ENCODE data around the gene MXRA7. TPM values are rescaled to one million over a fixed set of nuclear protein-coding genes. Genes with fewer than 3 reads are reported as not detected.

MXRA7 gene
- total and polyA plus RNA-seq, 4 donors, result 4.8 to 22.1 (median 11.3) TPM

DNA sequence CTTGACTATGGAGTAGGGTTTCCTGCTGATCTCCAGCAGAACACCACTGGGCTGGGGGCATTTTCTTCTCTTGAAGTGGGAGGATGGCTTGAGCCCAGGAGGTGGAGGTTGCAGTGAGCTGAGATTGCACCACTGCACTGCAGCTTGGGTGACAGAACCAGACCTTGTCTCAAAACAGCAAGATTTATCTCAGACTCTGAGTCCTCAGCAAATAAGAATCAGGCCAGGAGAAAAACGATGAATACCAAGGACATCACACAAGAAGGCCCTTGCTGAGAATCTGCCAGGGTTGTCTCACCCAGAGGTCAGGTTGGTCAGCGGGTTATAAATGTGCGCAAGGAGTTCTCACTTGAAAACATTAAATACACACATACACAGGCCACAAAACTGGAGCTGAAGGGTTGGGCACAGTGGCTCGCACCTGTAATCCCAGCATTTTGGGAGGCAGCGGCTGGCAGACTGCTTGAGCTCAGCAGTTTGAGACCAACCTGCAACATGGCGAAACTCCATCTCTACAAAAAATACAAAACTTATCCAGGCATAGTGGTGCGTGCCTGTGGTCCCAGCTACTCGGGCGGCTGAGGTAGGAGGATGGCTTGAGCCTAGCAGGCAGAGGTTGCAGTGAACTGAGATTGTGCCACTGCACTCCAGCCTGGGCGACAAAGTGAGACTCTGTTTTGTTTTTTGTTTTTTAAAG lies 7.7 kb downstream of the MXRA7 start:
- 86% methylated on average over 10 of the region's 10 CpGs for WGBS
- Histone ChIP-seq H3K27ac (ENCODE audit: low read depth in 1 of 2, low read length in 2 of 2) (no peak overlapping the region), H3K4me1 (ENCODE audit: control insufficient read depth in 4 of 4, insufficient read depth in 4 of 4, low read length in 3 of 4) (no peaks in the 10 kb centered on the region), H3K4me3 (ENCODE audit: low read depth in 1 of 3, low read length in 3 of 3) (no peak overlapping the region), H3K9ac (ENCODE audit: low read depth in 1 of 2, low read length in 2 of 2) (no peak overlapping the region), H3K27me3 (ENCODE audit: control insufficient read depth in 4 of 4, insufficient read depth in 4 of 4, low read length in 3 of 4) (no peaks in the 10 kb centered on the region), H3K9me3 (ENCODE audit: control insufficient read depth in 4 of 4, low read length in 3 of 4) (no peaks in the 10 kb centered on the region), H3K36me3 (ENCODE audit: control insufficient read depth in 4 of 4, insufficient read depth in 3 of 4, low read depth in 1 of 4, low read length in 3 of 4) (no peaks in the 10 kb centered on the region)
- TF ChIP-seq REST (IDR thresholded peaks at IDR 0.05), result no peak
- no peak for TF ChIP-seq CTCF (IDR thresholded peaks at IDR 0.05; ENCODE audit: low read depth, low read length, missing input control)
- TF ChIP-seq FOXA2 (IDR thresholded peaks at IDR 0.05), result no peak
- no peak for TF ChIP-seq YY1 (IDR thresholded peaks at IDR 0.05)
- TF ChIP-seq RXRA (IDR thresholded peaks at IDR 0.05), result no peak
- TF ChIP-seq, protein P1, sequence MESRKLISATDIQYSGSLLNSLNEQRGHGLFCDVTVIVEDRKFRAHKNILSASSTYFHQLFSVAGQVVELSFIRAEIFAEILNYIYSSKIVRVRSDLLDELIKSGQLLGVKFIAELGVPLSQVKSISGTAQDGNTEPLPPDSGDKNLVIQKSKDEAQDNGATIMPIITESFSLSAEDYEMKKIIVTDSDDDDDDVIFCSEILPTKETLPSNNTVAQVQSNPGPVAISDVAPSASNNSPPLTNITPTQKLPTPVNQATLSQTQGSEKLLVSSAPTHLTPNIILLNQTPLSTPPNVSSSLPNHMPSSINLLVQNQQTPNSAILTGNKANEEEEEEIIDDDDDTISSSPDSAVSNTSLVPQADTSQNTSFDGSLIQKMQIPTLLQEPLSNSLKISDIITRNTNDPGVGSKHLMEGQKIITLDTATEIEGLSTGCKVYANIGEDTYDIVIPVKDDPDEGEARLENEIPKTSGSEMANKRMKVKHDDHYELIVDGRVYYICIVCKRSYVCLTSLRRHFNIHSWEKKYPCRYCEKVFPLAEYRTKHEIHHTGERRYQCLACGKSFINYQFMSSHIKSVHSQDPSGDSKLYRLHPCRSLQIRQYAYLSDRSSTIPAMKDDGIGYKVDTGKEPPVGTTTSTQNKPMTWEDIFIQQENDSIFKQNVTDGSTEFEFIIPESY (IDR thresholded peaks at IDR 0.05), result no peak
- TF ChIP-seq TAF1 (conservative IDR thresholded peaks at IDR 0.05), result no peak
- TF ChIP-seq NR2F2 (IDR thresholded peaks at IDR 0.05), result no peak
- no peak for TF ChIP-seq FOXA1 (IDR thresholded peaks at IDR 0.05)
- TF ChIP-seq RAD21 (IDR thresholded peaks at IDR 0.05), result no peak
- no peak for TF ChIP-seq EGR1 (IDR thresholded peaks at IDR 0.05; ENCODE audit: low read depth in 2 of 2)
- DNase-seq (ENCODE audit: low spot score), result no peak

GRCh38 chr17:76702076-76702475 lies 8.7 kb downstream of the MXRA7 start:
- no peaks in the 10 kb centered on the region for H3K9me3 ChIP-seq (ENCODE audit: control insufficient read depth in 4 of 4, low read length in 3 of 4)
- H3K36me3 ChIP-seq (ENCODE audit: control insufficient read depth in 4 of 4, insufficient read depth in 3 of 4, low read depth in 1 of 4, low read length in 3 of 4), result no peaks in the 10 kb centered on the region
- no peak overlapping the region for H3K9ac ChIP-seq (ENCODE audit: low read depth in 1 of 2, low read length in 2 of 2)
- 91% methylated on average over 2 of the region's 2 CpGs for WGBS
- peaks cover 0 to 2% (median 0%) of the 10 kb centered on the region in 4 donors for H3K4me1 ChIP-seq (ENCODE audit: control insufficient read depth in 4 of 4, insufficient read depth in 4 of 4, low read length in 3 of 4)
- no peak overlapping the region for H3K4me3 ChIP-seq (ENCODE audit: low read depth in 1 of 3, low read length in 3 of 3)
- no peak for DNase-seq (ENCODE audit: low spot score)
- no peak overlapping the region for H3K27ac ChIP-seq (ENCODE audit: low read depth in 1 of 2, low read length in 2 of 2)
- H3K27me3 ChIP-seq (ENCODE audit: control insufficient read depth in 4 of 4, insufficient read depth in 4 of 4, low read length in 3 of 4), result no peaks in the 10 kb centered on the region
- TF ChIP-seq, protein P1 (IDR thresholded peaks at IDR 0.05), result no peak
- no peak for TF ChIP-seq RXRA (IDR thresholded peaks at IDR 0.05)
- no peak for TF ChIP-seq REST (IDR thresholded peaks at IDR 0.05)
- no peak for TF ChIP-seq SP1 (IDR thresholded peaks at IDR 0.05)
- TF ChIP-seq JUND (IDR thresholded peaks at IDR 0.05), result no peak
- TF ChIP-seq, protein P2, sequence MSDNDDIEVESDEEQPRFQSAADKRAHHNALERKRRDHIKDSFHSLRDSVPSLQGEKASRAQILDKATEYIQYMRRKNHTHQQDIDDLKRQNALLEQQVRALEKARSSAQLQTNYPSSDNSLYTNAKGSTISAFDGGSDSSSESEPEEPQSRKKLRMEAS (IDR thresholded peaks at IDR 0.05), result no peak
- no peak for TF ChIP-seq HNF4A (conservative IDR thresholded peaks at IDR 0.05)
- TF ChIP-seq NR2F2 (IDR thresholded peaks at IDR 0.05), result no peak
- TF ChIP-seq, protein P3, sequence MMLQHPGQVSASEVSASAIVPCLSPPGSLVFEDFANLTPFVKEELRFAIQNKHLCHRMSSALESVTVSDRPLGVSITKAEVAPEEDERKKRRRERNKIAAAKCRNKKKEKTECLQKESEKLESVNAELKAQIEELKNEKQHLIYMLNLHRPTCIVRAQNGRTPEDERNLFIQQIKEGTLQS (IDR thresholded peaks at IDR 0.05), result no peak
- TF ChIP-seq FOXA2 (IDR thresholded peaks at IDR 0.05), result no peak
- TF ChIP-seq RAD21 (IDR thresholded peaks at IDR 0.05), result no peak
- no peak for TF ChIP-seq FOXA1 (IDR thresholded peaks at IDR 0.05)

All from liver (tissue), 9 donors.